Measurements from ENCODE around the gene SPATA6L. TPM values are rescaled to one million over a fixed set of nuclear protein-coding genes. Genes with fewer than 3 reads are reported as not detected.

SPATA6L gene
- polyA plus RNA-seq, 4 donors = 0.54 to 8.5 (median 5.2) TPM

DNA sequence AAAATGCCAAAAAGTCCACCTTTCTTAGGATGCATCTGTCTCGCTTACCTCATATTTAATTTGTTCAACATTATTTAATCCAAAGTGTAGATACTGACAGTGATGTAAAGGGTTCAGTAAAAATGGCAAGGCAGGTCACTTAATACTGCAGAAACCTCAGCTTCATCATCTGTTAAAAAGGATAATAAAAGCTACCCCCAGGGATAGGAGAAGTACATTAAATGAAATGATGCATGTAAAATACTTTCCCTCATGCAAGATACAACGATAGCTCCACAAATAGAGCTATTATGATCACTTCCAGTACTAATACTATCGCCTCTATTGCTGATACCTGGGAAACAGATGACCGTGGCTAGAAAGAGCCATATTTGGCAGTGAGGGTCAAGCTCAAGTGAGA is 93.1 kb downstream of the SPATA6L start:
- Histone ChIP-seq H3K4me1 (ENCODE audit: control insufficient read depth in 3 of 3, insufficient read depth in 2 of 3, low read depth in 1 of 3, low read length in 2 of 3) (no peaks in the 10 kb centered on the region), H3K27me3 (ENCODE audit: control insufficient read depth in 3 of 3, insufficient read depth in 3 of 3, low read length in 3 of 3) (no peaks in the 10 kb centered on the region), H3K36me3 (ENCODE audit: control insufficient read depth in 3 of 3, insufficient read depth in 2 of 3, low read depth in 1 of 3, low read length in 3 of 3) (peaks cover 2 to 35% (median 11%) of the 10 kb centered on the region in 3 donors), H3K27ac (ENCODE audit: low read depth in 1 of 3, low read length in 2 of 3) (no peak overlapping the region), H3K9me3 (ENCODE audit: control insufficient read depth in 2 of 2, insufficient read depth in 1 of 2, low read depth in 1 of 2, low read length in 1 of 2) (no peaks in the 10 kb centered on the region), H3K4me3 (ENCODE audit: low read depth in 1 of 3, low read length in 3 of 3) (no peak overlapping the region)
- FAIRE-seq = no peak
- DNase-seq = no peak
- WGBS, 3 donors = 79 to 91% (median 85%) methylated on average over 4 of the region's 4 CpGs

GRCh38 chr9:4572184-4572826 is 94.0 kb downstream of the SPATA6L start:
- no peak for DNase-seq
- H3K27ac ChIP-seq (ENCODE audit: low read depth in 1 of 3, low read length in 2 of 3) = no peak overlapping the region
- peaks cover 2 to 36% (median 17%) of the 10 kb centered on the region in 3 donors for H3K36me3 ChIP-seq (ENCODE audit: control insufficient read depth in 3 of 3, insufficient read depth in 2 of 3, low read depth in 1 of 3, low read length in 3 of 3)
- 59 to 82% (median 63%) methylated on average over 5 of the region's 5 CpGs for WGBS, 3 donors
- H3K27me3 ChIP-seq (ENCODE audit: control insufficient read depth in 3 of 3, insufficient read depth in 3 of 3, low read length in 3 of 3) = no peaks in the 10 kb centered on the region
- no peaks in the 10 kb centered on the region for H3K4me1 ChIP-seq (ENCODE audit: control insufficient read depth in 3 of 3, insufficient read depth in 2 of 3, low read depth in 1 of 3, low read length in 2 of 3)
- no peak overlapping the region for H3K4me3 ChIP-seq (ENCODE audit: low read depth in 1 of 3, low read length in 3 of 3)
- no peak for FAIRE-seq
- no peaks in the 10 kb centered on the region for H3K9me3 ChIP-seq (ENCODE audit: control insufficient read depth in 2 of 2, insufficient read depth in 1 of 2, low read depth in 1 of 2, low read length in 1 of 2)

DNA sequence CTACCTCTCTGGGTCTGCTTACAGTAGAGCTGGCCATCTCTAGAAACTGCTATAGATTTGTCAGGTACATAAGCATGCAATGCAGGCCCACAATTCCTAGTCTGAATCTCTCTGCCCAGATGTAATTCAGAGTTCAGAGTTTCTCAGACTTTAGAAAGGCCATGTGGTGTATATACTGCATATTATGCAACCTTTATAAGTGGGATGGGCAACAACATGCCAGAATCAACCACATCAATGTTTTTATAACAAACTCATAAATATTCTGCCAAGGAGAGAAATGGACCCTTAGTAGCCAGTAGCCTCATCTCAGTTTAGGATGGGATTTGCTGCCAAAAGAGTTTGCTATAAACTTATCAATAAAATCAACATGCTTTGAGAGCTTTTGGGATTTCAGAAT is 97.2 kb downstream of the SPATA6L start:
- no peak overlapping the region for H3K27ac ChIP-seq (ENCODE audit: low read depth in 1 of 3, low read length in 2 of 3)
- H3K27me3 ChIP-seq (ENCODE audit: control insufficient read depth in 3 of 3, insufficient read depth in 3 of 3, low read length in 3 of 3) = no peaks in the 10 kb centered on the region
- H3K36me3 ChIP-seq (ENCODE audit: control insufficient read depth in 3 of 3, insufficient read depth in 2 of 3, low read depth in 1 of 3, low read length in 3 of 3) = peaks cover 0 to 25% (median 9%) of the 10 kb centered on the region in 3 donors
- no peaks in the 10 kb centered on the region for H3K4me1 ChIP-seq (ENCODE audit: control insufficient read depth in 3 of 3, insufficient read depth in 2 of 3, low read depth in 1 of 3, low read length in 2 of 3)
- H3K9me3 ChIP-seq (ENCODE audit: control insufficient read depth in 2 of 2, insufficient read depth in 1 of 2, low read depth in 1 of 2, low read length in 1 of 2) = no peaks in the 10 kb centered on the region
- no peak for FAIRE-seq
- no peak overlapping the region for H3K4me3 ChIP-seq (ENCODE audit: low read depth in 1 of 3, low read length in 3 of 3)
- DNase-seq = no peak

DNA sequence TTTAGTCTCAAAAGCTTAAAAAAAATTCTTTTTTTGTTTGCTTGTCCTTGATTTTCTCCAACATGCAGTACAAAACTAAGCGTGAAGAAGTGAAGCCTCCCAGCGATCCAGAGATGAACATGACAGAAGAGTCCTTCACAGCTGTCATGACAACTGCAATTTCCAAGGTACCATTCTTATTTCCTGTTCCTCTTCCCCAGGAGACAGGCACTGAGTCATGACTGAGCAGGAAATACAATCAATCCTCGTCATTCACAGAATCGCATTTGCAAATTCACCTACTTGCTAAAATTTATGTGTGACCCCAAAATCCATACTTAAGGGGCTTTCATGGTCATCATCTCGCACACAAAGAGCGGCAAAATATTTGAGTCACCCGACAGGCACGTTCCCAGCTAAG is 98.7 kb downstream of the SPATA6L start:
- Histone ChIP-seq H3K4me3 (ENCODE audit: low read depth in 1 of 3, low read length in 3 of 3) (no peak overlapping the region), H3K36me3 (ENCODE audit: control insufficient read depth in 3 of 3, insufficient read depth in 2 of 3, low read depth in 1 of 3, low read length in 3 of 3) (peaks cover 0 to 24% (median 8%) of the 10 kb centered on the region in 3 donors), H3K4me1 (ENCODE audit: control insufficient read depth in 3 of 3, insufficient read depth in 2 of 3, low read depth in 1 of 3, low read length in 2 of 3) (no peaks in the 10 kb centered on the region), H3K27me3 (ENCODE audit: control insufficient read depth in 3 of 3, insufficient read depth in 3 of 3, low read length in 3 of 3) (no peaks in the 10 kb centered on the region), H3K27ac (ENCODE audit: low read depth in 1 of 3, low read length in 2 of 3) (no peak overlapping the region), H3K9me3 (ENCODE audit: control insufficient read depth in 2 of 2, insufficient read depth in 1 of 2, low read depth in 1 of 2, low read length in 1 of 2) (no peaks in the 10 kb centered on the region)
- 84 to 95% (median 90%) methylated on average over 8 of the region's 8 CpGs for WGBS, 3 donors
- DNase-seq = no peak
- no peak for FAIRE-seq

- no peak for DNase-seq
- no peak for FAIRE-seq
- H3K9me3 ChIP-seq (ENCODE audit: control insufficient read depth in 2 of 2, insufficient read depth in 1 of 2, low read depth in 1 of 2, low read length in 1 of 2) = no peaks in the 10 kb centered on the region
- H3K4me1 ChIP-seq (ENCODE audit: control insufficient read depth in 3 of 3, insufficient read depth in 2 of 3, low read depth in 1 of 3, low read length in 2 of 3) = no peaks in the 10 kb centered on the region
- H3K36me3 ChIP-seq (ENCODE audit: control insufficient read depth in 3 of 3, insufficient read depth in 2 of 3, low read depth in 1 of 3, low read length in 3 of 3) = peaks cover 0 to 22% (median 8%) of the 10 kb centered on the region in 3 donors
- no peak overlapping the region for H3K27ac ChIP-seq (ENCODE audit: low read depth in 1 of 3, low read length in 2 of 3)
- no peak overlapping the region for H3K4me3 ChIP-seq (ENCODE audit: low read depth in 1 of 3, low read length in 3 of 3)
- no peaks in the 10 kb centered on the region for H3K27me3 ChIP-seq (ENCODE audit: control insufficient read depth in 3 of 3, insufficient read depth in 3 of 3, low read length in 3 of 3)
- 86 to 94% (median 87%) methylated on average over 2 of the region's 2 CpGs for WGBS, 3 donors
Observed at GRCh38 chr9:4566806-4567205, 99.5 kb downstream of the SPATA6L start.

- H3K36me3 ChIP-seq (ENCODE audit: control insufficient read depth in 3 of 3, insufficient read depth in 2 of 3, low read depth in 1 of 3, low read length in 3 of 3) = peaks cover 0 to 20% (median 8%) of the 10 kb centered on the region in 3 donors
- DNase-seq = no peak
- H3K27me3 ChIP-seq (ENCODE audit: control insufficient read depth in 3 of 3, insufficient read depth in 3 of 3, low read length in 3 of 3) = no peaks in the 10 kb centered on the region
- H3K4me1 ChIP-seq (ENCODE audit: control insufficient read depth in 3 of 3, insufficient read depth in 2 of 3, low read depth in 1 of 3, low read length in 2 of 3) = no peaks in the 10 kb centered on the region
- WGBS, 3 donors = 73 to 93% (median 84%) methylated on average over 2 of the region's 2 CpGs
- H3K4me3 ChIP-seq (ENCODE audit: low read depth in 1 of 3, low read length in 3 of 3) = no peak overlapping the region
- H3K27ac ChIP-seq (ENCODE audit: low read depth in 1 of 3, low read length in 2 of 3) = no peak overlapping the region
- H3K9me3 ChIP-seq (ENCODE audit: control insufficient read depth in 2 of 2, insufficient read depth in 1 of 2, low read depth in 1 of 2, low read length in 1 of 2) = no peaks in the 10 kb centered on the region
- FAIRE-seq = no peak
Observed at GRCh38 chr9:4563105-4563504, 103.2 kb downstream of the SPATA6L start.

GRCh38 chr9:4559261-4560182 is 106.8 kb downstream of the SPATA6L start:
- no peak overlapping the region for H3K4me3 ChIP-seq (ENCODE audit: low read depth in 1 of 3, low read length in 3 of 3)
- H3K9me3 ChIP-seq (ENCODE audit: control insufficient read depth in 2 of 2, insufficient read depth in 1 of 2, low read depth in 1 of 2, low read length in 1 of 2) = no peaks in the 10 kb centered on the region
- peaks cover 0 to 13% (median 4%) of the 10 kb centered on the region in 3 donors for H3K36me3 ChIP-seq (ENCODE audit: control insufficient read depth in 3 of 3, insufficient read depth in 2 of 3, low read depth in 1 of 3, low read length in 3 of 3)
- DNase-seq = no peak
- WGBS, 3 donors = 71 to 81% (median 80%) methylated on average over 8 of the region's 8 CpGs
- no peaks in the 10 kb centered on the region for H3K4me1 ChIP-seq (ENCODE audit: control insufficient read depth in 3 of 3, insufficient read depth in 2 of 3, low read depth in 1 of 3, low read length in 2 of 3)
- no peaks in the 10 kb centered on the region for H3K27me3 ChIP-seq (ENCODE audit: control insufficient read depth in 3 of 3, insufficient read depth in 3 of 3, low read length in 3 of 3)
- H3K27ac ChIP-seq (ENCODE audit: low read depth in 1 of 3, low read length in 2 of 3) = no peak overlapping the region
- no peak for FAIRE-seq

DNA sequence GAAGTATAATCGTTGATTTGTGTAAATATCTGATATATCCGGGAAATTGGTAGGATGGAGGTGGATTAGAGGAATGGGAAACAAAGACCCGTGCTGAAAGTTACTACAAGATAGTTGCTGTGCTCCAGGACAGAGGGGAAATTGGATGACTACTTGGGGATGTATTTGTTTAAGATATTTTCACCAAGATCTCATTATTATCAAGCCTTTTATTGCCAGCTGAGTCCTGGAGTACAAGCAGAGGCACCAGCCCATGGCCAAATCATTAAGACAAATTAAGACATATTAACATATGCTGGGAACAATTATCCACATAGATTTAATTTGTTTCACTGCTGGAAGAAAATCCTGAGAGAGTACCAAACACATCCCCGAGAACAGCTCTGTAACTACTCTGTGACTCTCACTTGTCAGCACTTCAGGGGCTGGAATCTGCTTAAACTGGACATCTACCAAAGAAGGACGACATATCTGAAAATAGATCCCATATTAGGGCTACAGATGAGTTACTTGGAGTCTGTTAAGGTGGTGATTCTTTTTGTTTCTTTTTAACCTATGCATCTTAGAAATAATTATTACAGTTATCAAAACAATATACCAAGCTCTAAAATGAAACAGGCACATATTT is 107.8 kb downstream of the SPATA6L start:
- no peak overlapping the region for H3K4me3 ChIP-seq (ENCODE audit: low read depth in 1 of 3, low read length in 3 of 3)

More for the DNA sequence above, 107.8 kb downstream of the SPATA6L start:
- WGBS, 3 donors = 78 to 92% (median 85%) methylated on average over 5 of the region's 5 CpGs
- H3K27me3 ChIP-seq (ENCODE audit: control insufficient read depth in 3 of 3, insufficient read depth in 3 of 3, low read length in 3 of 3) = no peaks in the 10 kb centered on the region
- no peak overlapping the region for H3K27ac ChIP-seq (ENCODE audit: low read depth in 1 of 3, low read length in 2 of 3)
- DNase-seq = no peak
- FAIRE-seq = no peak
- no peaks in the 10 kb centered on the region for H3K4me1 ChIP-seq (ENCODE audit: control insufficient read depth in 3 of 3, insufficient read depth in 2 of 3, low read depth in 1 of 3, low read length in 2 of 3)
- peaks cover 0 to 8% (median 4%) of the 10 kb centered on the region in 3 donors for H3K36me3 ChIP-seq (ENCODE audit: control insufficient read depth in 3 of 3, insufficient read depth in 2 of 3, low read depth in 1 of 3, low read length in 3 of 3)
- H3K9me3 ChIP-seq (ENCODE audit: control insufficient read depth in 2 of 2, insufficient read depth in 1 of 2, low read depth in 1 of 2, low read length in 1 of 2) = no peaks in the 10 kb centered on the region

All from small intestine (tissue), 7 donors.